ENCODE data around the gene ENOSF1. TPM values are rescaled to one million over a fixed set of nuclear protein-coding genes. Genes with fewer than 3 reads are reported as not detected.

ENOSF1 gene
- total and polyA plus RNA-seq, 11 donors: 9.9 to 38.7 (median 22.2) TPM

GRCh38 chr18:709771-710170 lies 2.7 kb downstream of the ENOSF1 start:
- Histone ChIP-seq H3K36me3 (peaks cover 0 to 27% (median 11%) of the 10 kb centered on the region in 9 donors), H3K27ac (no peak overlapping the region), H3K9me3 (peaks cover 0 to 18% (median 0%) of the 10 kb centered on the region in 12 donors), H3K4me3 (no peak overlapping the region), H3K4me1 (peaks cover 0 to 26% (median 12%) of the 10 kb centered on the region in 12 donors), H3K27me3 (no peaks in the 10 kb centered on the region)
- WGBS, 4 donors: 33 to 74% (median 55%) methylated on average over 1 of the region's 1 CpG
- no peak for DNase-seq
- ATAC-seq: no peak
- intact Hi-C loops (cut with DNase I): loop anchor here in 2 of 10 donors (10.0 kb wide), 1 partner anchor 85 kb away; no protein-coding TSS in a partner anchor
- TF ChIP-seq POLR2A (IDR thresholded peaks at IDR 0.05) (no peak), CTCF (IDR thresholded peaks at IDR 0.05) (no peak)

- Histone ChIP-seq H3K4me3 (no peak overlapping the region), H3K36me3 (peaks cover 0 to 38% (median 16%) of the 10 kb centered on the region in 9 donors), H3K27ac (no peak overlapping the region), H3K9me3 (peaks cover 0 to 5% (median 0%) of the 10 kb centered on the region in 12 donors), H3K4me1 (peaks cover 0 to 26% (median 12%) of the 10 kb centered on the region in 12 donors), H3K27me3 (no peaks in the 10 kb centered on the region)
- ATAC-seq (no peak), DNase-seq (no peak)
- TF ChIP-seq POLR2A (IDR thresholded peaks at IDR 0.05) (no peak), CTCF (IDR thresholded peaks at IDR 0.05) (no peak)
- WGBS, 4 donors: 96 to 99% (median 98%) methylated on average over 10 of the region's 10 CpGs
- intact Hi-C loops (cut with DNase I): loop anchor here in 1 of 10 donors (10.0 kb wide), 1 partner anchor 83 kb away; no protein-coding TSS in a partner anchor
Measured at GRCh38 chr18:708096-708495, 4.3 kb downstream of the ENOSF1 start.

DNA sequence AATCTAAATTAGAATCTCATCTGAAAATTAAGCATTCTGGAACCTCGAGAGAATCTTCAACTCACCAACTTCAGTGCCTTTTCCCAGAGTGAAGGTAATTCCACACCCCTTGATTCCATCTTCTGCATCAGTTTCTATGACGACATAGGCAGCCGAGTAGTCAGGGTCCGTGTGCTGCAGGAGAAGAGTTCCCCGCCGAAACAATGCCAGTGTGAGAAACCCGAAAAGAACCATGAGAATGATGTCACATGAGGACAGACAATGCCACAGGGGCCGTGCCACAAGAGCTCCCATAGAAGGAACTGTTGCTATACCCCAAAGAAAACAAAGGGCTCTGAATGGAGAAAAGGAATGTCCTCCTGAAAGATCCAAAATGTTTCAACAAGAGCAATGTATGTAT lies 6.0 kb downstream of the ENOSF1 start:
- TF ChIP-seq POLR2A (IDR thresholded peaks at IDR 0.05) (no peak), CTCF (IDR thresholded peaks at IDR 0.05) (no peak)
- 90 to 93% (median 92%) methylated on average over 8 of the region's 8 CpGs for WGBS, 4 donors
- Histone ChIP-seq H3K27me3 (no peaks in the 10 kb centered on the region), H3K27ac (no peak overlapping the region), H3K4me1 (peaks cover 0 to 21% (median 11%) of the 10 kb centered on the region in 12 donors), H3K4me3 (no peak overlapping the region), H3K36me3 (peaks cover 0 to 38% (median 16%) of the 10 kb centered on the region in 9 donors), H3K9me3 (no peaks in the 10 kb centered on the region)
- intact Hi-C loops (cut with DNase I): loop anchor here in 1 of 10 donors (10.0 kb wide), 1 partner anchor 82 kb away; no protein-coding TSS in a partner anchor
- ATAC-seq (no peak), DNase-seq (no peak)

- H3K9me3 ChIP-seq: no peaks in the 10 kb centered on the region
- intact Hi-C loops (cut with DNase I): loop anchor here in 1 of 10 donors (10.0 kb wide), 1 partner anchor 79 kb away; no protein-coding TSS in a partner anchor
- H3K36me3 ChIP-seq: peaks cover 0 to 37% (median 24%) of the 10 kb centered on the region in 9 donors
- TF ChIP-seq POLR2A (IDR thresholded peaks at IDR 0.05): no peak
- no peak for TF ChIP-seq CTCF (IDR thresholded peaks at IDR 0.05)
- ATAC-seq: peak in 1 of 4 donors; percentile 32
- no peak for DNase-seq
- H3K4me1 ChIP-seq: no peaks in the 10 kb centered on the region
- H3K4me3 ChIP-seq: no peak overlapping the region
- H3K27me3 ChIP-seq: no peaks in the 10 kb centered on the region
- WGBS, 4 donors: 85 to 87% (median 86%) methylated on average over 8 of the region's 8 CpGs
- peak overlapping the region in 1 of 12 donors; percentile 70 for H3K27ac ChIP-seq
Measured at GRCh38 chr18:703213-703967, 9.0 kb downstream of the ENOSF1 start.

Measured in heart left ventricle (tissue), 16 donors.